GM21825 (cell line): ENCODE data around the gene CDR2L.
"Not testable (repeated sequence)": the region's sequence is repeated elsewhere in the genome, so short reads cannot be mapped to it uniquely, and the experiment has no call there.

Experiments
- ATAC-seq: cut with Tn5 transposase; IDR thresholded peaks from one replicate; pipeline ENCODE4 v1.9.1; 2021; ENCODE audit warnings: mild to moderate bottlenecking, moderate library complexity; ENCODE audit not compliant: unreplicated experiment

The CDR2L gene

DNA sequence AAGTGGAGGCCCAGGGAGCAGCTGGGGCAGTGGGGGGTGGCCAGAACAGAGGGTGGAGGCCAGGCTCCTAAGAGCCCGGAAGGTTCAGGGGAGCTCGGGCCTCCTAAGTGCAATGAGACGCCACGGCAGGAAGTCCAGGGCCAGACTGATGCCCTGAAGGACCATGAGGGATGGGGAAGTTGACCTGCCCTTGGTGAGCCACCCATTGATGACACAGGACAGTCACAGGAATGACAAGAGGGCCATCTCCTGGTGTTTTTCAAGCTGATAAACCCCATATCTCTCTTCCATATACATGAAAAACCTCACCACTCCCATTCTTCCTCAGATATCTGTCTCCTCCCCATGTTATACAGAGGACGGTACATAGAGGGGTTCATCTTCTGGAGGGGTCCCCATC lies 19.2 kb downstream of the CDR2L start:
- ATAC-seq, result no peak

DNA sequence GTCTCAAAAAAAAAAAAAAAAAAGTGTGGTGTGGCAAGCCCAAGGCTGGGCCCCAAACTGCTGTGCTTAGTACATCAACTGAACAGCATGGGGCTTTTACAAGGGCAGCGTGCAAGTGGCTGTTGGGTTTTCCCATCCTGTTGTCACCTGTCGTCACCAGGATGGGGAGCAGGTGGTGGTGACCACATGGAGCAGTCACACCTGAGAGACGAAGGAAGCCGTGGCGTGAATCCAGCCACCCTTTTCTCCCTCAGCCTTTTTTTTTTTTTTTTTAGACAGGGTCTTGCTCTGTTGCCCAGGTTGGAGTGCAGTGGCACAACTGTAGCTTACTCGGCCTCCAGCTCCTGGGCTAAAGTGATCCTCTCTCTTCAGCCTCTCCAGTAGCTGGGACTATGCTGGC lies 20.9 kb downstream of the CDR2L start:
- no peak for ATAC-seq

DNA sequence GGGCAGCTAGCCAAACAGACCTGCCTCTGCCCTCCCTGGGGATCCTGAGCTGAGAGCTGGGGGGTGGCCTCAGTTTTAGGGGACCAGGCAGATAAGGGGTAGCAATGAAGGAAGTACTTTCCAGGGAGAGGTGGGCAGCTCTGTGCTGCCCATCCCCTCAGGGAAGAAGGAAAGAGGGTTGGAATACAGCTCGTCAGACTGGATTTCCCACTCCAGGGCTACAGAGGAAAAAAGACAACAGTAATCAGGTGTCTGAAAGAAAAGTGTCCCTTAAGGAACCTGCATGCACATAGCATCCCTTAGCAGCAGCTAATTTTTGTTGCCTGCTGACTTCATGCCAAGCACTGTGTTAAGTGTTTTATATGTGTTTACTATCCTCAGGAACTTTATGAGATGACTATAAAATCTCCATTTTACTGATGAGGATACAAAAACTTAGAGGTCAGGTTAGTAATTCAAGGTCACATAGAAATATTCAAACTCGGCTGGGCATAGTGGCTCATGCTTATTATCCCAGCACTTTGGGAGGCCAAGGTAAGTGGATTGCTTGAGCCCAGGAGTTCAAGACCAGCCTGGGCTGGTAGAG lies 21.8 kb downstream of the CDR2L start:
- ATAC-seq, result no peak

DNA sequence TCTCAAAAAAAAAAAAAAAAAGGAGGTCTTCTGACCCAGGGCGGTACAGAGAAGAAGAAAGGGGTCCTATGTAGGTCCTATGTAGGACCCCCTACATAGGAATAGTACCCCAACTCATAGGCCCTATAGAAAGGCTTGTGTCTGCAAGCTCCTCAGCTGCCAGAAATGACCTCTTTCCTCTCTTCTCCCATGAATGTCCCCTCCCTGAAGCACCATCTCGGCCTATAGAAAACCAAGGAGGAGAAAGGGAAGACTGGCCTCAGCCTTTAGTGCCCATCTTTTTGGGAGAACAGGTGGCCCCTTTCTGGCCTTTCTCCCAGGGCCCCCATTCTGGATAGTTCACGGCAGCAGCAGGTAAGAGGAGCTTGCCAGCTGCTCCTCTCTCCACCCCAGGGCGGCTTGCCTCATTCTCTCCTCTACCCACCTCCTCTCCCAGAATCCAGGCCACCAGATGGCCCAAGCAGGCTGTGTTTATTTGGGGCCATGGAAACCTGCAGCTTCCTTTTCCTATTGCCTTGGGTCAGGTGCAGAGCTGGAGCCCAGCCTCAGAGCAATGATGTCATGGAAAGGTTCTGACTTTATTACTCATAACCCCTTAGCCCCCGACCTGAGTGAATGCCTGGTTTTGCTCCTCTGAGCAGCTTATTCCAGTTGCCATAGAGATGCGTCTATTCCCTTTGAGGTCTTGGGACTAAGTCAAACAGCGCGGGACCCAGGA lies 23.4 kb downstream of the CDR2L start:
- no peak for ATAC-seq

DNA sequence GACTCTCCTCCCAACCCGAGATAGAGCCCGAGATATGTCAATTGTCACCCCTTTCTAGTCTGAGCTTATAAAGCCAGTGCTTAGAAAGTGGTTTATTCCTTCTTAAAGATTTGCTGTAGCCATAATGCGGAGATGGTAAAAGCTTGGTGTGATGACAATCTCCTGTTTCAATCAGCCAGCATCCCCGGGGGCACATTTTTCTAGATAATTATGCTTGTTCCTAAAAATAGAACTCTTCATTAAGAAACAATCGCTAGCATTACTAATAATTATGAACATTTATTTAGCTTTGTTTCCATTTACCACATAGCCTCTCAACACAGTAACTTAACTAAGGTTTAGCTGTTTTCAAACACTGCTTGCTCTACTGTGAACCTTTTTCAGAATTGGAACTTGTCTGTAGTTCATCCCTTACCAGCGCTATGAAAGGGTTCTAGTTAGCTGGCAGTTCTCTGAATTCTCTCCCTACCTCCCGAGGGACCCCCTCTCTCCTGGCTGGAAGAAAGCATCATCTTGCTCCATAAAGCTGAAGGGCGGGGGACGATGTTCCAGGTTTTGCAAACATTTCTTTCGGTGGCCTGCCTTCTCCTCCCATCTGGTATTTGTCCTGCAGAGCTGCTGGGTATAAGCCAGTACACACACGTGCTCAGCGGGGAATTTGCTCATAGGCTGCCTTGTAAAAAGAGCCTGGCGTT lies 24.1 kb downstream of the CDR2L start:
- no peak for ATAC-seq

DNA sequence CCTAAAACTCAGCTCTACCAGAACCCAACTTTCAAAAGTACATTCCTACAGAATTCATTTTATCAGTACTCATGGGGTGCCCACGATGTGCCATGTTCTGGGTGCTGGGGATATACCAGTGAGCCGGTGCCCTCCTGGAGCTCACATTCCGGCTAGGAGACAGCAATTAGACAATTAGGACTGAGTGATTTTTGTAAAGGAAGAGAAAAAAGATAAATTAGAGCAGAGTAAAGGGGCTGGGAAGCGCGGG lies 24.6 kb downstream of the CDR2L start:
- ATAC-seq, result no peak

DNA sequence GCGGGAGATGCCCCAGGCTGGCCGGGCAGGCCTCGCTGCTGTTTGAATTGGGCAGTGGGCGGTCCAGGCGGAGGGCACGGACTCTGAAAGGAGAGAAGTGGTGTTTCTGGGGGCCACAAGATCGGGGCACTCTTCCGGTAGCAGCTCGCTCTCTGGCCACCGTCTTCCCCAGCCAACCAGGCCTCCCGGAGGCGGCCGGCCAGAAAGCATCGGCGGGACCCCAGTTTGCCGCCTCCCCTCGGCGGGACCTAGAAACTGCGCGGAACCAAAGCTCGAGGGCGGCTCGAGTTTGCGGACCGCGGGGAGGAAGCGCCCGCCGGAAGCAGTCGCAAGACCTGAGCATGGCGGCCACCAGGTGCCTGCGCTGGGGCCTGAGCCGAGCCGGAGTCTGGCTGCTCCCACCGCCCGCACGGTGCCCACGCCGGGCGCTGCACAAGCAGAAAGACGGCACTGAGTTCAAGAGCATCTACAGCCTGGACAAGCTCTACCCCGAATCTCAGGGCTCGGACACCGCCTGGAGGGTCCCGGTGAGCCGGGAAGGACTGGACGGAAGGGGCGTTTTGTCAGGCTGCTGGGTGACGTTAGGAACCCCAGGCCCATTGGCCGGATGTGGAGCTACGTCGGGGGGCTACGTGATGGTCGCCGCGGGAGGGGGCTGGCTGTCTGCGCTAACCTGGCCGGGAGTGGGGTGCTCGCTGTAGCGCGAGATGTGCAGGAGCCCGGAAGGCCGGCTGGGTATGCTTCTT lies 25.1 kb downstream of the CDR2L start, which contains the start of gene MRPL58:
TSS of gene MRPL58 (plus strand) at position 325 of the 746 bp plus-strand sequence. CDS start at position 342, 17 bp downstream.
- peak; percentile 87 for ATAC-seq

DNA sequence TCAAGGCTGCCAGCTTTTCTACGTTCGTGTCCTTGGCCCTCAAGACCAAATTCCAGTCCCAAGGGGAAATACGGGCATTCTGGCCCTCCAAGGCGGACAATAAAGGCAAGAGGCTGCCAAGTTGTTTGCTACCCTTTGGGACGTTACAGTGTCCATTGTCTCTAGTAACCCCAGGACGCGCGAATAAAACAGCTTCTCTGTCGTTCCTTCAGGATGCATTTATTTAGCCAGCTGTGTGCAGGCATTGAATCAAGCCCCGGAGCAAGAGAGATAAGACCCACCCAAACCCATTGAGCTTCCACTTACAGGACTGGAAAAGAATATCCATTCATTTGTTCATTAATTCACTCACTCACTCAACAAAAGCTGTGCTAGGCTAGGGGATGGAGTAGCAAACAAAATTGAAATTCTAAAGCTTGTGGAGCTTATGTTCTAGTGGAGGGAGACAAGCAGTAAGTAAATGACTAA lies 25.7 kb downstream of the CDR2L start:
- no peak for ATAC-seq

DNA sequence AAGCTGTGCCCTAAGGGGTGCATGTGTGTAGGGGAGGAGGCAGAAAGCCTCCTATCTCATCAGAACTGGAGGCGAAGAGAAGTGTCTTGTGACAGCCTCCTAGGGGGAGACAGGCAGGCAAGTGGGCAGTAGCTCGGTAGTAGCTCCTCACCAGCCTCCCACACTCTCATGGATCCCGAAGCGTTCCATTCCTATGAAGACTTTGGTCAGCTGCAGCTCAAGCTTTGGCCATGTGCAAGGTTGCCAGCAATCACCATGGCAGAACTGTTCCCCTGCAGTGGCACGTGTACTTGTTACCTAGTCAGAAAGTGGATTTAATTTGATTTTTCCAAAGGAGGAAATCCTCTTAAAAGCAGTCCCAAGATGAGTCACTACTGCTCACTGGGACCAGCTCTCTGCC lies 31.7 kb downstream of the CDR2L start:
- no peak for ATAC-seq

DNA sequence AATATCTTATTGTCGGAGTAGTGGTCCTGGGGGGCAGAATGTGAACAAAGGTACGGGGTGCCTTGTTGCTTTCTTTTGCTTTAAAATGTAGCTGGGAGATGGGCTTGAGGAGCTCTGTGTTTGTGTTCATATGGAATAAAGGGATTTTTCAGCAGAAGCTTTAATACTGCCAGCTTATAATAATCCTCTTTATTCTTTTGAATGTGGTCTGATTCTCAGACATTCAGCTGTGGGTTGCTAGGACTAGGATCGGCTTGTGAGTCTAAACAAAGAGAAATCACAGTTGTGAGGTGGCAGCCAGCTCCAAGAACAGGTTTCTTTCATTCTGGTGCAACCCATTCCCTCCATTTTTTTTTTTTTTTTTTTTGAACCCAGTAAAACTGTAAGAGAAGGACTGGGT lies 32.3 kb downstream of the CDR2L start:
- no peak for ATAC-seq

DNA sequence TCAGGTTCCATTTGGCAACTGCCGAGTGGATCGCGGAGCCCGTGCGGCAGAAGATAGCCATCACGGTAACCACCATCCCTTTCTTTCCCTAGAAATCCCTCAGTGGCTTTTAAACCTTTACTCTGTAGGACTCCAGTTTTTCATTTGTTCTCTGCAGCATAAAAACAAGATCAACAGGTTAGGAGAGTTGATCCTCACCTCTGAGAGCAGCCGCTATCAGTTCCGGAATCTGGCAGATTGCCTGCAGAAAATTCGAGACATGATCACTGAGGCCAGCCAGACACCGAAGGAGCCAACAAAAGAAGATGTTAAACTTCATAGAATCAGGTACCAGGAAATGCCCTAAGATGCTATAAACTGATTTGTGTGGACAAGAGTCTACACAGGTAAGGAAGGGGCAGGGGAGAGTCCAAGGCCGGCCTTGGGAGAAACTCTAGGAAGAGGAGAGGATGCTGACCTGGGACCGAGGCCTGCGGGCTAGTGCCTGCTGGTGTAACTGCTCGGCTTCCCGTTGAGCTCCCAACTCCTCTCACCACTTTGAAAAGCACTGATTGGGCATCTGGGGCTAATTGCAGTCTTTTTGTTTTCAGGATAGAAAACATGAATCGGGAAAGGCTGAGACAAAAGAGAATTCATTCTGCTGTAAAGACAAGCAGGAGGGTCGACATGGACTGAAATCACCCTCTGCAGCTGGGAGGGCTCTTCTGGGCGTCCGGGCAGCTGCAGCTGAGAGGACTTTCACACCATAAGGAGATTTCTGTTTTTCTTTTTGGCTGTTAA lies 33.1 kb downstream of the CDR2L start:
- no peak for ATAC-seq

DNA sequence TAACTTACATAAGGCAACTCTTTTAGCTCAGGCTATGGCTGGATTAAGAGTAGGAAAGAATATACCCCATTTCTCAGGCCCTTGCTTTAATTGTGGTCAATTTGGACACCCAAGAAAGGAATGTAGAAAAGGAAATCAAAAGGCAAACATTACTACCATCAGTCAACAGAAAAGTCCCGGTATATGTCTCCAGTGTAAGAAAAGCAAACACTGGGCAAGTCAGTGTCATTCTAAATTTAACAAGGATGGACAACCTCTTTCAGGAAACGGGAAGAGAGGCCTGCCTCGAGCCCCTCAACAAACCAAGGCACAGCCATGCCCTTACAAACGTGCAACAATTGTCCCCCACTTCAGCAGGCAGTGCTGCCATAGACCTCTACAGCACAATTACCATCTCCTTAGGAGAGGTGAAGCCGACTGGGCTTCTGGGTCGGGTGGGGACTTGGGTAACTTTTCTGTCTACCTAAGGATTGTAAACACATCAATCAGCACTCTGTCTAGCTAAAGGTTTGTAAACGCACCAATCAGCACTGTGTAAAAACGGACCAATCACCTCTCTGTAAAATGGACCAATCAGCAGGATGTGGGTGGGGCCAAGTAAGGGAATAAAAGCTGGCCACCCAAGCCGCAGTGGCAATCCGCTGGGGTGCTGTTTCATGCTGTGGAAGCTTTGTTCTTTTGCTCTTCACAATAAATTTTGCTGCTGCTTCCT lies 37.4 kb downstream of the CDR2L start:
- no peak for ATAC-seq

DNA sequence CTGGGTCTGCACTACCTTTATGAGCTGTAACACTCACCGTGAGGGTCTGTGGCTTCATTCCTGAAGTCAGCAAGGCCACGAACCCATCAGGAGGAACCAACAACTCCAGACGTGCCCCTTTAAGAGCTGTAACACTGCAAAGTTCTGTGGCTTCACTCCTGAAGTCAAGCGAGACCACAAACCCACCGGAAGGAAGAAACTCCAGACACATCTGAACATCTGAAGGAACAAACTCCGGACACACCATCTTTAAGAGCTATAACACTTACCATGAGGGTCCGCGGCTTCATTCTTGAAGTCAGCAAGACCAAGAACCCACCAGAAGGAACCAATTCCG lies 37.9 kb downstream of the CDR2L start:
- not testable (repeated sequence) for ATAC-seq

DNA sequence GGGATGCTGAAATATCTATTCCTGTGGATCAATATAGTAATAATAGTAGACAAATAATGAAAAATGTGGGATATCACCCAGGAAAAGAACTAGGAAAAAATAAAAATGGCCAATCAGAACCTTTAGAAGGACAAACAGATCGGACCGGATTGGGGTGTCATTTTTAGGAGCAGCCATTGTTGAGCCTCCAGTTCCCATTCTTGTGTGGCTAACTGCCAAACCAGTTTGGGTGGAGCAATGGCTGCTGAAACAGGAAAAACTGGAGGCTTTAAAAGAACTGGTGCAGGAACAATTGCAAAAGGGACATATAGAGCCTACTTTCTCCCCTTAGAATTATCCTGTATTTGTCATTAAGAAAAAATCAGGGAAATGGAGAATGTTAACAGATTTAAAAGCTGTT lies 39.2 kb downstream of the CDR2L start:
- not testable (repeated sequence) for ATAC-seq

DNA sequence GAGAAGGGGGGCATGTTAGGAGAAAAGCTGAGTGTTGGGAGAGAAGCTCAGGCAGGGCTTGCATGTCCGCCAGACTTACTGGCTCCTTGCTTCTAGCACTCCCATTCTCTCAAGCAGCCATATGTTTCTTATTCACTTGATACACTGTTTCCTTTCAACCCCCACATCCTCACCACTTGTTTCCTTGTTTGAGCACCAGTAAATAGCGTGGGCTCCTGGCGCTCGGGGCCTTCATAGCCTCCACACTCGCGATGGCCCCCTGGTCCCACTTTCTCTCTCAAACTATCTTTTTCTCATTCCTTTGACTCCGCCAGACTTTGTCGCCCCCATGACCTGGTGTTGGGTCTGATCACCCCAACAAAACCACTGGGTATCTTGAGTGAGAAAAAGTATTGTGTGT lies 42.7 kb downstream of the CDR2L start:
- no peak for ATAC-seq

DNA sequence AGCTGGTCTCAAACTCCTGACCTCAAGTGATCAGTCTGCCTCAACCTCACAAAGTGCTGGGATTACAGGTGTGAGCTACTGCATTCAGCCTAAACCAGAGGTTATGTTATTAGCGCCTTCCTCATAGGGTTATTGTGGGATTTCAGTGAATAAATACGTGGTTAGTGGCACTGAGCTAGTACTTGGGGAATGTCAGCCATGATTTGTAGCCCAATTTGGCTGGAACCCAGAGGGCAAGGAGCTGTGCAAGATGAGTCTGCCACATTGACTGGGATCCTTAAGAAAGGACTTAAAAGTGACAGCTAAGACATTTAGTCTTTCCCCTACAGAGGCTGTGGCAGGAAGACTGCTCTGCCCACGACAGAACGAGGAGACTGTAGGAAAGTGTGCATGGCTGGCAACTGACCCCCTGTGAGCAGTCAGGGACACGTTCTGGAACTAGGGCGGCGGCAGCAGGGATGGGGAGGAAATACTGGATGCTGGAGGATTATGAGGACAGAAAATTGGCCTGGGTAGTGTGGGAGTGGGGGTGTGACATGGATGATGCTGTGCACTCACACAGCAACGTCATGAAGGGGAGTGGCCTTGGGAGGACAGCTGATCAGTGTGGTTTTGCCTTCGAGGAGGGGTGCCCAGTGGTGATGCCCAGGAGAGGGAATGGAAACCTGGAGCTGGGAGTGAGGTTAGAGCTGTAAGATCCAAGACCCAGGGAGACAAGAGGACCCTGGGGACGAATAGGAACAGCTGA lies 44.7 kb downstream of the CDR2L start:
- peak; percentile 33 for ATAC-seq

DNA sequence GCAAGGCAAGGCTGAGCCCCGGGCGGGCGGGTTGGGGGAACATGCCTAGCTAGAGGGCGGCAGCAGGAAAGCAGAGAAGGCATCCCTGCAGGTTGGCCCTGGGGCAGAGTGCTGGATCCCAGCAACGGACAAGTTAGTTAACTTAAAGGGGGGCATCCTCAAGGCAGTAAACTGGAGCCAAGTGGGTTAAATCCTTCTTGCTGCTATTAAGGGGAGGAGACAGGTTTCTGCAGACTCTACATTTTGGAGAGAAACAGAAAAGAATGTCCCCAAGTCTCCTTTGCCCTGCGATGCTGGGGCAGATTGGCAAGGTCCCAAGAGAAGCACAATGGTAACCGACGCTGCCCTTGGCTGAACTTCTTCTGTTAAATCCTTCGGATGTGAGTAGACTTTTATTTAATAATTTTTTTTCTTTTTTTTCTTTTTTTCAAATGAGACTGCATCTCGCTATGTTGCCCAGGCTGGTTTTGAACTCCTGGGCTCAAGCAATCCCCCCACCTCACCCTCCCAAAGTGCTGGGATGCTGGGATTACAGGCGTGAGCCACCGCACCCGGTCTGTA lies 45.4 kb downstream of the CDR2L start:
- no peak for ATAC-seq

DNA sequence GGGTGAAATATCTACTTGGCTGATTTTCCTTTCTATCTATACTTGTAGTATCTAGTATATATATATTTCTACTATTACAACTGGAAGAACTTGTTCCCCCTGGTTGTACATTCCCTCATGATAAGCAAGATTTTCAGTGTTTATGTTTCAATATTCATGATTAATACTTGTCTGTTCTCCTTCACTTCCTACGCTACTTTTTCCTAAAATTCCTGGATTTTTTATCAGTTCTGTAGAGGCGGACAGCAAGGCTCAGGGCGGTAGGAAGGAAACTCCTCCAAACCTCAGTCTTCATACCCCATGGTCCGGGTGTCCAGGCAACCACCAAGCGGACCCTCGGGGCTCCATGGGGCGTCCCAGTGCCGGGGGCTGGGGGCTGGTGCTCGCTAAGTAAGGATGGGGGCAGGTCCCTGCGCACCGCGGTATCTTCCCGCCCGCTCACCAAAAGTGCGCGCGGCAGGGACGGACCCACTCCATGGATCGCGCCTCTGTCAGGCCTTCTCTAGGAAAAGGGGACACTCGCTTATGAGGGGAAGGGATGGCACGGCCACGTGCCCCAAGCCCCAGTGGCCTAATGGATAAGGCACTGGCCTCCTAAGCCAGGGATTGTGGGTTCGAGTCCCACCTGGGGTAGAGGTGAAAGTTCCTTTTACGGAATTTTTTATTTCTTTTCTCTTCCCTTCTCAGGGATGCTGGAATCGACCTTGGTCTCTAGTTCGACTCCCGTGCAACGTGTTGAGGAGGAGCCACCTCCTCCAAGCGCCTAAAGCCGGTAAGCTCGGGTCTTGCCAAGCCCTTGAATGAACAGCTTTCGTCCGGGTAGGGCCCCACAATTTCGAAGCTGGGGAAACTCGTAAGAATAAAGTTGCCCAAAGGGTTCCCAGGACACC lies 46.2 kb downstream of the CDR2L start:
- peak; percentile 51 for ATAC-seq
